ENCODE results near the gene BCAS3. TPM values are rescaled to one million over a fixed set of nuclear protein-coding genes. Genes with fewer than 3 reads are reported as not detected.

BCAS3 gene
- total and polyA plus RNA-seq, 2 donors (not counting 1 experiment from before 2014, with no cell fraction given): 13.9 to 73.4 TPM

DNA sequence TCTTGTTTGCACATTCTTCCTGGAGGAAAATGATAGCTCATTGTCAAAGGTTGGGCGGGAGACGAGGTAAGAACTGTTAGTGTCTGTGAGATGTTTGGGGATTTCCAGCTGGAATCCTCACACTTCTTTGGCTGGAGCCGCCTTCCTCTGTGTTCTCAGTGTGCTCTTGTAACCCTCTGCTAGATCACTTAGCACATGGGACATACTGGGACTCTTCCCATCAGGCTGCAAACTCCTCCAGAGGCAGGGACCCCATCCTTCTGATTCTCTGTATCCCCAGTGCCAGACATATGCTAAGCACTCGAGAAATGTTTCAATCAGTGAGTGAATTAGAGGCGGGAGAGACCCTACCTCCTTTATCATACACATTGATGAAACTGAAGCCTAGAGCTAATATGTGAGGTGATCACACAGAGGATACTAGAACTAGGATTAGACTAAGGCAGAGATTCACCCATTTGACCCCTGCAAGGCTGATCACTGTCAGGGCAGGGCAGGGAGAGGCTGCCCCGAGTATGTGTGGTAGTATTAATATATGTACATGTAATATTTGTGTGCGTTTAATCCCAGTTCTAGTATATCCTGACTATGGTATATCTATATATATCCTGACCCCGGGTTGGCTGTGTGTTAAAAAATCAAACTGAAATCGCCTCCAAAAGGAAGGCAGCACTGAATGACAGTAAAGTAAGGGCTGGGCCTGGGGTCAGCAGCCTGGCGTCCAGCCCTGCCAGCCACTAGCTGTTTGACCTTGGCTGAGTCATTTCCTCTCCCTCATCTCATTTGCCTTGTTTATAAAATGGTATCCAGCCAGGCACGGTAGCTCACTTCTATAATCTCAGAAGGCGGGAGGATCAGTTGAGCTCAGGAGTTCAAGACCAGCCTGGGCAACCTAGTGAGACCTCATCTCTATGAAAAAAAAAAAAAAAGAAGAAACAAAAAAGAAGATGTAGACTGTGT lies 646.5 kb downstream of the BCAS3 start:
- no peak for TF ChIP-seq EZH2 (IDR thresholded peaks at IDR 0.05; ENCODE audit: borderline replicate concordance, insufficient read depth, low read depth, low read length, poor library complexity, severe bottlenecking)
- TF ChIP-seq, protein P1, sequence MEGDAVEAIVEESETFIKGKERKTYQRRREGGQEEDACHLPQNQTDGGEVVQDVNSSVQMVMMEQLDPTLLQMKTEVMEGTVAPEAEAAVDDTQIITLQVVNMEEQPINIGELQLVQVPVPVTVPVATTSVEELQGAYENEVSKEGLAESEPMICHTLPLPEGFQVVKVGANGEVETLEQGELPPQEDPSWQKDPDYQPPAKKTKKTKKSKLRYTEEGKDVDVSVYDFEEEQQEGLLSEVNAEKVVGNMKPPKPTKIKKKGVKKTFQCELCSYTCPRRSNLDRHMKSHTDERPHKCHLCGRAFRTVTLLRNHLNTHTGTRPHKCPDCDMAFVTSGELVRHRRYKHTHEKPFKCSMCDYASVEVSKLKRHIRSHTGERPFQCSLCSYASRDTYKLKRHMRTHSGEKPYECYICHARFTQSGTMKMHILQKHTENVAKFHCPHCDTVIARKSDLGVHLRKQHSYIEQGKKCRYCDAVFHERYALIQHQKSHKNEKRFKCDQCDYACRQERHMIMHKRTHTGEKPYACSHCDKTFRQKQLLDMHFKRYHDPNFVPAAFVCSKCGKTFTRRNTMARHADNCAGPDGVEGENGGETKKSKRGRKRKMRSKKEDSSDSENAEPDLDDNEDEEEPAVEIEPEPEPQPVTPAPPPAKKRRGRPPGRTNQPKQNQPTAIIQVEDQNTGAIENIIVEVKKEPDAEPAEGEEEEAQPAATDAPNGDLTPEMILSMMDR (IDR thresholded peaks at IDR 0.05): no peak
- H3K9ac ChIP-seq (ENCODE audit: low read length): no peak overlapping the region
- ATAC-seq (ENCODE audit: low read depth) (no peak), DNase-seq (no peak)
- H3K9me3 ChIP-seq (ENCODE audit: control extremely low read depth in 1 of 3, control insufficient read depth in 2 of 3, insufficient read depth in 1 of 3, low read length in 2 of 3): peaks cover 0 to 2% (median 0%) of the 10 kb centered on the region in 3 donors
- H3K27ac Mint-ChIP-seq: no peak overlapping the region
- no peaks in the 10 kb centered on the region for H3K79me2 ChIP-seq (ENCODE audit: control insufficient read depth, insufficient read depth, low read length)
- 90% methylated on average over 4 of the region's 12 CpGs for WGBS (ENCODE audit: insufficient coverage)
- no peak overlapping the region for H3K4me3 Mint-ChIP-seq
- POLR2A ChIA-PET: no interaction called here
- no peaks in the 10 kb centered on the region for H3K27me3 ChIP-seq (replicated peaks in 1 of 4; ENCODE audit: control extremely low read depth in 1 of 4, control insufficient read depth in 3 of 4, insufficient read depth in 4 of 4, low read length in 3 of 4)
- H4K20me1 ChIP-seq (ENCODE audit: control insufficient read depth, insufficient read depth, low read length, poor library complexity, severe bottlenecking): no peaks in the 10 kb centered on the region
- intact Hi-C loops (cut with micrococcal nuclease): no loop called here
- H3K9me3 Mint-ChIP-seq (ENCODE audit: insufficient read depth): no peaks in the 10 kb centered on the region
- H3K4me2 ChIP-seq (replicated peaks; ENCODE audit: low read depth, low read length, poor library complexity, severe bottlenecking): no peak overlapping the region
- H3K4me1 ChIP-seq (ENCODE audit: control insufficient read depth in 2 of 2, insufficient read depth in 2 of 2, low read length in 2 of 2): no peaks in the 10 kb centered on the region
- no peaks in the 10 kb centered on the region for H3K4me1 Mint-ChIP-seq
- CTCF ChIA-PET: no interaction called here
- H3K36me3 ChIP-seq (replicated peaks in 1 of 2; ENCODE audit: control extremely low read depth in 1 of 2, control insufficient read depth in 1 of 2, extremely low read depth in 1 of 2, insufficient read depth in 2 of 2, low read length in 1 of 2): no peaks in the 10 kb centered on the region
- H3K27ac ChIP-seq (ENCODE audit: low read length in 2 of 2): no peak overlapping the region
- no peak overlapping the region for H2AFZ ChIP-seq (ENCODE audit: insufficient read depth, low read depth, low read length, poor library complexity, severe bottlenecking)
- no peaks in the 10 kb centered on the region for H3K27me3 Mint-ChIP-seq
- no peak overlapping the region for H3K4me3 ChIP-seq (ENCODE audit: control extremely low read depth in 1 of 5, extremely low read depth in 1 of 5, insufficient read depth in 1 of 5, low read depth in 2 of 5, low read length in 4 of 5)

DNA sequence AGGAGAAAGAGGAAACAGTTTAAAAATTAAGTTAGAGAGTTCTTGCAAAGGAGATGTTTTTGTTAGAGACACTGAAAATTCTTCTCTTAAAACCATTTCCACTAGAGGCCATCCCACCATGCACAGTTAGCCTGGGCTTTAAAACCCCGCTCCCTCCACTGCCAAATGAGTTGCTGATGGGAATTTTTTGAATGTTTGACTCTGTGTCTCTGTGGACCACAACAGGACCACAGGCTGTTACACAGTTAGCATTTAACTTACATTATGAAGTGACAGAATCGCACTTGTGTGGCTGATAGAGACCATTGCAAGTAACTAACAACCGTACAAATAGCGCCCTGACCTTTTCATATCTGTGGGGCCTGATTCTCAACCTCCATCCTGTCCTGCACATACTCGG lies 647.3 kb downstream of the BCAS3 start:
- H3K36me3 ChIP-seq (replicated peaks in 1 of 2; ENCODE audit: control extremely low read depth in 1 of 2, control insufficient read depth in 1 of 2, extremely low read depth in 1 of 2, insufficient read depth in 2 of 2, low read length in 1 of 2): no peaks in the 10 kb centered on the region
- Mint-ChIP-seq H3K9me3 (ENCODE audit: insufficient read depth) (no peaks in the 10 kb centered on the region), H3K4me1 (no peaks in the 10 kb centered on the region), H3K27me3 (no peaks in the 10 kb centered on the region), H3K27ac (no peak overlapping the region), H3K4me3 (no peak overlapping the region)
- TF ChIP-seq, protein P1 (IDR thresholded peaks at IDR 0.05): no peak
- TF ChIP-seq EZH2 (IDR thresholded peaks at IDR 0.05; ENCODE audit: borderline replicate concordance, insufficient read depth, low read depth, low read length, poor library complexity, severe bottlenecking): no peak
- DNase-seq (no peak), ATAC-seq (ENCODE audit: low read depth) (no peak)
- 97% methylated on average over 4 of the region's 5 CpGs for WGBS (ENCODE audit: insufficient coverage)
- ChIA-PET CTCF (no interaction called here), POLR2A (no interaction called here)
- no peaks in the 10 kb centered on the region for H3K79me2 ChIP-seq (ENCODE audit: control insufficient read depth, insufficient read depth, low read length)
- H3K9ac ChIP-seq (ENCODE audit: low read length): no peak overlapping the region
- no peak overlapping the region for H3K4me2 ChIP-seq (replicated peaks; ENCODE audit: low read depth, low read length, poor library complexity, severe bottlenecking)
- peaks cover 0 to 2% (median 0%) of the 10 kb centered on the region in 3 donors for H3K9me3 ChIP-seq (ENCODE audit: control extremely low read depth in 1 of 3, control insufficient read depth in 2 of 3, insufficient read depth in 1 of 3, low read length in 2 of 3)
- no peak overlapping the region for H2AFZ ChIP-seq (ENCODE audit: insufficient read depth, low read depth, low read length, poor library complexity, severe bottlenecking)
- intact Hi-C loops (cut with micrococcal nuclease): no loop called here
- no peaks in the 10 kb centered on the region for H3K27me3 ChIP-seq (replicated peaks in 1 of 4; ENCODE audit: control extremely low read depth in 1 of 4, control insufficient read depth in 3 of 4, insufficient read depth in 4 of 4, low read length in 3 of 4)
- H4K20me1 ChIP-seq (ENCODE audit: control insufficient read depth, insufficient read depth, low read length, poor library complexity, severe bottlenecking): no peaks in the 10 kb centered on the region
- no peaks in the 10 kb centered on the region for H3K4me1 ChIP-seq (ENCODE audit: control insufficient read depth in 2 of 2, insufficient read depth in 2 of 2, low read length in 2 of 2)
- no peak overlapping the region for H3K27ac ChIP-seq (ENCODE audit: low read length in 2 of 2)
- no peak overlapping the region for H3K4me3 ChIP-seq (ENCODE audit: control extremely low read depth in 1 of 5, extremely low read depth in 1 of 5, insufficient read depth in 1 of 5, low read depth in 2 of 5, low read length in 4 of 5)
